KOPT-K1 (cell line): ENCODE results near the gene CCNO.

Experiments
- H3K27ac ChIP-seq: fragments of 200-600 bp; sonication (generic); 2 replicates; pipeline ENCODE4 v1.5.1; 2016; ENCODE audit warnings: antibody characterized with exemption, mild to moderate bottlenecking, low read depth, low read length; ENCODE audit not compliant: poor library complexity, severe bottlenecking
- H3K36me3 ChIP-seq: fragments of 200-600 bp; sonication (generic); 2 replicates; pipeline ENCODE4 v1.5.1; 2017; ENCODE audit warnings: antibody characterized with exemption, mild to moderate bottlenecking, low read length, moderate library complexity; ENCODE audit not compliant: insufficient read depth
- H3K9me3 ChIP-seq: fragments of 200-600 bp; sonication (generic); 2 replicates; pipeline ENCODE4 v1.5.1; 2017; ENCODE audit warnings: antibody characterized with exemption, low read length, mild to moderate bottlenecking; ENCODE audit not compliant: insufficient read depth, poor library complexity, severe bottlenecking

Gene CCNO

DNA sequence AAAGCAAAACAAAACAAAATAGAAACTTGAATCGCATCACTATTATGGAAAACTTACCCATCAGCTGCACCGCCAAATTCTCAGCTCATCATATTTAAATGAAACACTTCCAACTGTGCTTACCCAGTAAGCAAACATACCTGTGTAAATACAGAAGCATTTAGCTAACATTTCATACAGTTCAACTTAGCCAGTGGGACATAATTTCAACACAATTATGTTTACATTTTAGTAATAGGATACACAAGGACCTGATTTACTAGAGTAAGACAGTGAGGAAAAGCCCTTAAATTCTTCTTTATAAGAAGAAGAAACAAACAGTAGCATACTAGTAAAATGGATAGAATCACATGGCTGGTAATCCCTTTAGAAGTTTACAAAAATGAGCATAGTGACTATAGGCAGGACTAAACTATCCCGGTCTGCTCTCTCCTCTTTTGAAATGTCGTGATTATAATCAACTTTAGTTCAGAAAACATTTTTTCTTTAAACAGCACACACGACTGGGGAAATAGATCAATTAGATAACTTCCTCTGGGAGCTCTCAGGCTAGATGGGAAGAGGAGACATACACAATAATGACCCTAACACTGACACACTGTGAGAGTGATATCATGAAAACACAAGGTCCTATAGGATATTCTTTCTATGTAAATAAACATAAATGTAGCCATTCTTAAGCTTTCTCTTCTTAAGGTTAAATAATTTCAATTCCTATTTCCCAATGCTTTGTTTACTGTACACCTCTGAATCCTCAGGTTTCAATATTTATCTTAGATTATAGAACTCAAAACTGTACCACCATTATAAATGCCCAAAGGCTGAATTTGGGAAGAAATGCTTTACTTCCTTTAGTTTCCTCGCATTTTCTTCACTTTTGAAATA is 44.5 kb downstream of the CCNO start:
- Histone ChIP-seq H3K36me3 (no peaks in the 10 kb centered on the region), H3K27ac (no peak overlapping the region), H3K9me3 (no peaks in the 10 kb centered on the region)

DNA sequence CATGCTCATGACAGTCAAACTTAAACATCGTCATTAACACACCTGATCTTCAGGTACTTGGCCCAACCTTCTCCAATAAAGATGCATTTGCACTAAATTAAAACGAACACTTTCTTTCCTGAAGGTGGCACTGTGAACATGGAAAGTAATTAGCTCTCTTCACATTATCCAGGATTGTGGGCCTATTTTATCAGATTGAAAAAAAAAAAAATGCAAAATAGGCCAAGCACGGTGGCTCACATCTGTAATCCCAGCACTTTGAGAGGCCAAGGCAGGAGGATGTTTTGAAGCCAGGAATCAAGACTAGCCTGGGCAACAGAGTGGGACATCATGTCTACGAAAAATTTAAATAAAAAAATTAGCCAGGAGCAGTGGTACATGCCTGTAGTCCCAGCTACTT is 46.0 kb downstream of the CCNO start:
- Histone ChIP-seq H3K9me3 (peaks cover 5% of the 10 kb centered on the region), H3K27ac (no peak overlapping the region), H3K36me3 (no peaks in the 10 kb centered on the region)
